GM20431 (cell line): ENCODE results near the gene ANKRD17.
"Not testable (repeated sequence)": the region's sequence is repeated elsewhere in the genome, so short reads cannot be mapped to it uniquely, and the experiment has no call there.

Experiments
- in situ Hi-C: fragments of 300-500 bp; cut with MseI, MboI; formaldehyde crosslinking; loops from one replicate; pipeline ENCODE4 v1.15.0; 2020; ENCODE audit warnings: low sequenced_read_pairs; ENCODE audit not compliant: unreplicated experiment

ANKRD17 gene

GRCh38 chr4:73250642-73251041 is 8.0 kb downstream of the ANKRD17 start:
- in situ Hi-C loops: no loop called here

- in situ Hi-C loops: no loop called here
Observed at GRCh38 chr4:73248821-73249220, 9.8 kb downstream of the ANKRD17 start.

GRCh38 chr4:73248416-73248815 is 10.2 kb downstream of the ANKRD17 start:
- in situ Hi-C loops: no loop called here

- in situ Hi-C loops: no loop called here
Observed at GRCh38 chr4:73247100-73247499, 11.5 kb downstream of the ANKRD17 start.

GRCh38 chr4:73245955-73246354 is 12.6 kb downstream of the ANKRD17 start:
- in situ Hi-C loops: no loop called here

DNA sequence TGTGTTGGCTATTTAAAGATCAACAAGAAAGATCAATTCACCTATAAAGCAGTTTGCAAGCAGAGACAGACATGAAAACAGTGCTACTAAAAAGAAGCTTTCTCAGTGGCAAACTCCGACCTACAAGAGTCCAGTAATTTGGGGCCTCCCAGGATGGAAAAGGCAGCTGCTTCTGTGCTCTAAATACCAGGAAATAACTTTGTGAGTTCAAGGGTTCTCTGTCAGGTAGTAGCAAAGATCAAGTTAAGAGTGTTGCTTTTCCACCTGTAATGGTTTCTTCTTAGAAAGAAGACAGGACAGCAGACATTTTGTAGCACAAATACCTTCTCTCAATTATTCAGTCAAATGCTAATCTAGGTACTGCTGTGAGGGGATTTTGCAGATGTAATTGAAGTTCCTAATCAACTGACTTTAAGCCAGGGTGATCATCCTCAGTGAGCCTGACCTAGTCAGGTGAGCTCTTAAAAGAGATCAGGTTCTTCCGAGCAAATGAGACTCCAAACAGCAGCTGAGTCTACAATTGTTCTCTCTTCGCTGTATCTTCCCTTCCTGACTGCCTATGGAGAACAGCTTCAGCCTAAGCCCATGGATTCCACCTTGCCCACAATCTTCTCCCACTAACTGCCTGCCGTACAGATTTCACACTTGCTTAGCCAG is 13.5 kb downstream of the ANKRD17 start:
- in situ Hi-C loops: no loop called here

DNA sequence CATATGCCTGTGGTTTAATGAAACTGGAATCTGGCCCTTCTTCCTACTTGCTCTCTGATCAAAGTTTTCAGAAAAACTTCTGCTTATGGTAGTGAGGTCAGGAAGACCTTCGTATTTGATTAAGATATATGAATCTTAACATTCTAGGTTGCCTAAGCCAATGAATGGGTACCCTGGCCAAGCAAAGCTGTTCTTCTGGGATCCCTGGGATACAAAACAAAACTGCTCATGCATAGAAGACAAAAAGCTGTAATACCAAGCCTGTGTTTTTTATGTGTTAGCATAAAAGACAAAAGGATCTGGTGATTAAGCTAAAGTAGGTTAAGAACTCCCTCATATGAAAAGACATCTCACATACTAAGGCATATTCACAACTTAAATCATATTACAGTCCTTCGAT is 21.6 kb downstream of the ANKRD17 start:
- in situ Hi-C loops: no loop called here

- in situ Hi-C loops: no loop called here
Observed at GRCh38 chr4:73236151-73236550, 22.4 kb downstream of the ANKRD17 start.

GRCh38 chr4:73234712-73235111 is 23.9 kb downstream of the ANKRD17 start:
- in situ Hi-C loops: no loop called here

DNA sequence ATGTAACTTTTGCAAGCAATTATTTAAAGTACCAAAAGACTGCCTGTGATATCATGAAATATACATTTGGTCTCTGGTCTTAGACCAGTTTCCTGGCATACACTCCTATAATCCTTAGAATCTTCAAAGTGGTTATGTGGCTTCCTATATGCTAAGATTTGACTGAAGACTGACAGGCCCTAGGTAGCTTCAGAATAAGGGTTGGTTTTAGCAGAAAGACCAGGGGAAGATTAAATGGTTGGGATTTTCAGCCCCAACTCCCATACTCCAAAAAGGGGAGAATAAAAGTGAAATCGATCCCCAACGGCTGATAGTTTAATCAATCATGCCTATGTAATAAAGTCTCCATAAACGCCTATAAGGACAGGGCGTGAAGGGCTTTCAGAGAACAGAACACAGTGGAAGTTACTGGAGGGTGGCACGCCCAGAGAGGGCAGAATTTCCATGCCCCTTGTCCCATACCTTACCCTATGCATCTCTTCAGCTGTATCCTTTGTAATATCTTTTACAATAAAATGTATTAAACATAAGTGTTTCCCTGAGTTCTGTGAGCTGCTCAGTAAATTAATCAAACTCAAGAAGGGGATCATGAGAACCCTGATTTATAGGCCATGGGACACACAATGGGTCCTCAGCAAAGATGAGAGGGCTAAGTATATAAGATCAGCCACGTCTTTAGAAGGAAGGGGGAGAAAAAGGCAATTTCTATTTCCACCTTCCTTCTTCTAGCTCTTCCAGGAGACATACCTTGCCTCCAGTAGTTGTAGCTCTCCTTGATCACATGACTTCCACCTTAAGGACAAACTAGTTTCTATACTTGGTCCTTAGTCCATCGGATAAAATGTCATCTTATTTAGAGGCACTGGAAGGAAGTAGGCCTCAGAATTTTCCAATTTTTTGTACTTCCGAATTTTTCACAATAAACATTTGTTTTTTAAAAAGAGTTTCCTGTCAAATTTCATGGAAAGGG is 26.8 kb downstream of the ANKRD17 start:
- in situ Hi-C loops: no loop called here

DNA sequence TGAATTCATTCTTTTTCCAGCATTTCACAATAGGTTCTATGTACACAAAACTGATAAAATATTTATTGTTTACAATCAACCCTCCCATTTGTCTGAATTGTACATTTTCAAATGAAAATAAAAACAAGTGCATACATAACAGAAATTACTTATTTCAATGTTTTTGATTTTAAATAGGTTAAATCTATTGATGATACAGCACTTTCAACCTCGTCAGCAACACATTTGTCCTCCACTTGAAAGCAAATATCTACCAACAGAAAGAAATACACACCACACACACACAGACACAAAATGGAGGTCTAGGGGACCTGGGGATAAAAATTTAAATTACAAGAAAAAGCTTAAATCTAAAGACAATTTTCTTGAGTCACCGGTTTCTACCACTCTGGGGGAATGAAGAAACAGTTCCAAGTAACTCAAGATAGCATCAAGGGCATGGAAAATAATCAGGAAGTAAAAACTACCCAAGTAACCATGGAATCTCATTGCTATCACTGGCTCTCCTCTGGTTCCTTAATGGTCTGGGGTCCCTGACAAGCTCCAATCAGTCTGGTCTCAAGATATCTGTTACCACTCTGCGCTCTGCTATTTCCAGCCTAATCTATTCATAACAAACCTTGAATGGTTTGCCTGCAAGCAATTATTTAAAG is 27.6 kb downstream of the ANKRD17 start:
- in situ Hi-C loops: no loop called here

- in situ Hi-C loops: not testable (repeated sequence)
Observed at GRCh38 chr4:73228800-73229199, 29.8 kb downstream of the ANKRD17 start.

- in situ Hi-C loops: no loop called here
Observed at GRCh38 chr4:73224886-73225285, 33.7 kb downstream of the ANKRD17 start.

DNA sequence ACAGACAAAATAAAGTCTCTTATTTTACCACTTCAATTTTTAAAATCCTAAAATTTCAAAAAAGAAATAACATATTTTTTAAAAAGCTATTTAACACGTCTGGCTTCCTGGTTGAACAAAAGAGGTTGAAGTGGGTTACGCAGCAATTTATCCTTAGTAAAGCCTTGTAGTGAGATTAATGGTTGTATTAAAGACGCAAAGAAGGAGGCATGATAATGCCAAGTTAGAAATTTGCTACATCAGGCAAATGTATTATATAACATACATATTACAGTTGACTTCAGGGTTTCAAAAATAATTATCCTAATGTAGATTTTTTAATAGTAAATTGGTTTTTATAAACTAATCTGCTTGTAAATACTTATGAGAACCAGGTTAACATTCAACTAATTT is 35.3 kb downstream of the ANKRD17 start:
- in situ Hi-C loops: no loop called here

GRCh38 chr4:73222466-73223257 is 35.9 kb downstream of the ANKRD17 start:
- in situ Hi-C loops: no loop called here

- in situ Hi-C loops: no loop called here
Observed at GRCh38 chr4:73221734-73222133, 36.9 kb downstream of the ANKRD17 start.

- in situ Hi-C loops: no loop called here
Observed at GRCh38 chr4:73220815-73221214, 37.8 kb downstream of the ANKRD17 start.

GRCh38 chr4:73213916-73214653 is 44.5 kb downstream of the ANKRD17 start:
- in situ Hi-C loops: no loop called here

DNA sequence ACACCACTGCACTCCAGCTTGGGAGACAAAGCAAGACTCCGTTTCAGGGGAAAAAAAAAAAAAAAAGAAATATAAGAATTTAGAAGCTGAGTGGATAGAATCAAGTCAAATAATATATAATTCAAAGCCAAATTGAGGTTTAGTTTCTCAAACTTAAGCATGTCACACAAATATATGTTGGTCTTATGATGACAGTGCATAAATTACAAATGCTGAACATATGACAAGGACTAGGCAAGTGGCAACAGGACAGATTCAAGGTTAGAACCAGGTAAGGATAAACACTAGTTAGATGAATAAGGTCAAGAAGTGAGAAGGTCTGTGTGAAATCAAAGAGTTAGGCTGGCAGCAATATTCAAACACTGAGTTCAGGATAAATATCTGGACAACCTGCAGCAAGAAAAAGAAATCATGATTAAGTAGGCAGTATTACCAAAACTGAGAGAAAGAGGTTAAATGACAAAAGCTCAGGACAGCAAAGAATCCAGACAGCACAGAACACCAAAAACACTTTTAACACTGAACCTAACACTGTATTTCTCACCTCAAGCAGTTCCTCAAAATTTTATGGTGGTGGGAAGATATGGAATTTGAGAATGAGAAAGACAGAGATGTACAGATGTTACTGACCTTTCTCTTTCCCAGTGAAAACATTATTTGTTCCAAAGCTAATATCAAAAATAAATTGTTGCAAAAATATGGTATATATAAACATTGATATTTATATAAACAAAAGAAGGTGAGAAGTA is 45.4 kb downstream of the ANKRD17 start:
- in situ Hi-C loops: no loop called here
